ENCODE results near the gene OBSCN.
"Not testable (repeated sequence)": the region's sequence is repeated elsewhere in the genome, so short reads cannot be mapped to it uniquely, and the experiment has no call there.

OBSCN gene

GRCh38 chr1:228213917-228214808 is 6.3 kb downstream of the OBSCN start:
- Histone ChIP-seq H3K9me3 (ENCODE audit: control insufficient read depth, low read length) (no peaks in the 10 kb centered on the region), H3K36me3 (ENCODE audit: control insufficient read depth, insufficient read depth, low read length) (no peaks in the 10 kb centered on the region), H3K27me3 (ENCODE audit: control insufficient read depth, insufficient read depth, low read length) (peaks cover 8% of the 10 kb centered on the region), H3K4me3 (ENCODE audit: low read length) (no peak overlapping the region), H3K9ac (ENCODE audit: low read length) (no peak overlapping the region), H3K4me1 (ENCODE audit: control insufficient read depth, insufficient read depth, low read length) (no peaks in the 10 kb centered on the region)

- no peaks in the 10 kb centered on the region for H3K4me1 ChIP-seq (ENCODE audit: control insufficient read depth, insufficient read depth, low read length)
- H3K4me3 ChIP-seq (ENCODE audit: low read length): no peak overlapping the region
- H3K9me3 ChIP-seq (ENCODE audit: control insufficient read depth, low read length): no peaks in the 10 kb centered on the region
- H3K36me3 ChIP-seq (ENCODE audit: control insufficient read depth, insufficient read depth, low read length): no peaks in the 10 kb centered on the region
- H3K9ac ChIP-seq (ENCODE audit: low read length): no peak overlapping the region
- H3K27me3 ChIP-seq (ENCODE audit: control insufficient read depth, insufficient read depth, low read length): peaks cover 5% of the 10 kb centered on the region
Observed at GRCh38 chr1:228214921-228215662, 7.2 kb downstream of the OBSCN start.

- Histone ChIP-seq H3K27me3 (ENCODE audit: control insufficient read depth, insufficient read depth, low read length) (peaks cover 5% of the 10 kb centered on the region), H3K9me3 (ENCODE audit: control insufficient read depth, low read length) (no peaks in the 10 kb centered on the region), H3K4me3 (ENCODE audit: low read length) (no peak overlapping the region), H3K4me1 (ENCODE audit: control insufficient read depth, insufficient read depth, low read length) (no peaks in the 10 kb centered on the region), H3K9ac (ENCODE audit: low read length) (no peak overlapping the region), H3K36me3 (ENCODE audit: control insufficient read depth, insufficient read depth, low read length) (no peaks in the 10 kb centered on the region)
Observed at GRCh38 chr1:228215663-228216116, 7.8 kb downstream of the OBSCN start.

GRCh38 chr1:228216371-228217320 is 8.8 kb downstream of the OBSCN start:
- peaks cover 5% of the 10 kb centered on the region for H3K27me3 ChIP-seq (ENCODE audit: control insufficient read depth, insufficient read depth, low read length)
- no peaks in the 10 kb centered on the region for H3K9me3 ChIP-seq (ENCODE audit: control insufficient read depth, low read length)
- H3K4me3 ChIP-seq (ENCODE audit: low read length): no peak overlapping the region
- H3K36me3 ChIP-seq (ENCODE audit: control insufficient read depth, insufficient read depth, low read length): no peaks in the 10 kb centered on the region
- H3K4me1 ChIP-seq (ENCODE audit: control insufficient read depth, insufficient read depth, low read length): no peaks in the 10 kb centered on the region
- no peak overlapping the region for H3K9ac ChIP-seq (ENCODE audit: low read length)

GRCh38 chr1:228217551-228218344 is 9.9 kb downstream of the OBSCN start:
- no peak overlapping the region for H3K9ac ChIP-seq (ENCODE audit: low read length)
- no peaks in the 10 kb centered on the region for H3K27me3 ChIP-seq (ENCODE audit: control insufficient read depth, insufficient read depth, low read length)
- H3K4me3 ChIP-seq (ENCODE audit: low read length): no peak overlapping the region
- H3K36me3 ChIP-seq (ENCODE audit: control insufficient read depth, insufficient read depth, low read length): no peaks in the 10 kb centered on the region
- H3K4me1 ChIP-seq (ENCODE audit: control insufficient read depth, insufficient read depth, low read length): no peaks in the 10 kb centered on the region
- no peaks in the 10 kb centered on the region for H3K9me3 ChIP-seq (ENCODE audit: control insufficient read depth, low read length)

GRCh38 chr1:228218513-228219244 is 10.8 kb downstream of the OBSCN start:
- H3K9me3 ChIP-seq (ENCODE audit: control insufficient read depth, low read length): no peaks in the 10 kb centered on the region
- H3K36me3 ChIP-seq (ENCODE audit: control insufficient read depth, insufficient read depth, low read length): no peaks in the 10 kb centered on the region
- no peak overlapping the region for H3K4me3 ChIP-seq (ENCODE audit: low read length)
- H3K4me1 ChIP-seq (ENCODE audit: control insufficient read depth, insufficient read depth, low read length): no peaks in the 10 kb centered on the region
- no peaks in the 10 kb centered on the region for H3K27me3 ChIP-seq (ENCODE audit: control insufficient read depth, insufficient read depth, low read length)
- no peak overlapping the region for H3K9ac ChIP-seq (ENCODE audit: low read length)

GRCh38 chr1:228219245-228219961 is 11.6 kb downstream of the OBSCN start:
- Histone ChIP-seq H3K4me3 (ENCODE audit: low read length) (no peak overlapping the region), H3K9me3 (ENCODE audit: control insufficient read depth, low read length) (no peaks in the 10 kb centered on the region), H3K4me1 (ENCODE audit: control insufficient read depth, insufficient read depth, low read length) (no peaks in the 10 kb centered on the region), H3K27me3 (ENCODE audit: control insufficient read depth, insufficient read depth, low read length) (no peaks in the 10 kb centered on the region), H3K36me3 (ENCODE audit: control insufficient read depth, insufficient read depth, low read length) (no peaks in the 10 kb centered on the region), H3K9ac (ENCODE audit: low read length) (no peak overlapping the region)

- no peak overlapping the region for H3K4me3 ChIP-seq (ENCODE audit: low read length)
- no peaks in the 10 kb centered on the region for H3K27me3 ChIP-seq (ENCODE audit: control insufficient read depth, insufficient read depth, low read length)
- H3K9ac ChIP-seq (ENCODE audit: low read length): no peak overlapping the region
- H3K4me1 ChIP-seq (ENCODE audit: control insufficient read depth, insufficient read depth, low read length): no peaks in the 10 kb centered on the region
- H3K36me3 ChIP-seq (ENCODE audit: control insufficient read depth, insufficient read depth, low read length): no peaks in the 10 kb centered on the region
- no peaks in the 10 kb centered on the region for H3K9me3 ChIP-seq (ENCODE audit: control insufficient read depth, low read length)
Observed at GRCh38 chr1:228219962-228220780, 12.3 kb downstream of the OBSCN start.

- H3K27me3 ChIP-seq (ENCODE audit: control insufficient read depth, insufficient read depth, low read length); H3K36me3 ChIP-seq (ENCODE audit: control insufficient read depth, insufficient read depth, low read length); H3K9me3 ChIP-seq (ENCODE audit: control insufficient read depth, low read length); H3K9ac ChIP-seq (ENCODE audit: low read length); H3K4me1 ChIP-seq (ENCODE audit: control insufficient read depth, insufficient read depth, low read length); H3K4me3 ChIP-seq (ENCODE audit: low read length): not testable (repeated sequence)
Observed at GRCh38 chr1:228221097-228221496, 13.3 kb downstream of the OBSCN start.

- Histone ChIP-seq H3K27me3 (ENCODE audit: control insufficient read depth, insufficient read depth, low read length) (no peaks in the 10 kb centered on the region), H3K4me1 (ENCODE audit: control insufficient read depth, insufficient read depth, low read length) (peaks cover 3% of the 10 kb centered on the region), H3K36me3 (ENCODE audit: control insufficient read depth, insufficient read depth, low read length) (no peaks in the 10 kb centered on the region), H3K9me3 (ENCODE audit: control insufficient read depth, low read length) (no peaks in the 10 kb centered on the region), H3K9ac (ENCODE audit: low read length) (no peak overlapping the region), H3K4me3 (ENCODE audit: low read length) (no peak overlapping the region)
Observed at GRCh38 chr1:228222548-228222947, 14.7 kb downstream of the OBSCN start.
